HT-29 (cell line): ENCODE results near the gene SNX27. TPM values are rescaled to one million over a fixed set of nuclear protein-coding genes. Genes with fewer than 3 reads are reported as not detected.
"Not testable (repeated sequence)": the region's sequence is repeated elsewhere in the genome, so short reads cannot be mapped to it uniquely, and the experiment has no call there.

Experiments
- DNase-seq: peaks from one replicate; pipeline ENCODE4 v3.0.0-alpha.2; 2015; ENCODE audit warnings: low spot score
- total RNA-seq: library from RNA; depleted of rRNA; stranded (reverse); fragments of >200 nt; shearing (Covaris generic); gene quantifications from 2 replicates; pipeline ENCODE4 v1.2.3, GENCODE V29; 2014

SNX27 gene
- total RNA-seq, 1 experiment from 2014 or later = 13.3 TPM

DNA sequence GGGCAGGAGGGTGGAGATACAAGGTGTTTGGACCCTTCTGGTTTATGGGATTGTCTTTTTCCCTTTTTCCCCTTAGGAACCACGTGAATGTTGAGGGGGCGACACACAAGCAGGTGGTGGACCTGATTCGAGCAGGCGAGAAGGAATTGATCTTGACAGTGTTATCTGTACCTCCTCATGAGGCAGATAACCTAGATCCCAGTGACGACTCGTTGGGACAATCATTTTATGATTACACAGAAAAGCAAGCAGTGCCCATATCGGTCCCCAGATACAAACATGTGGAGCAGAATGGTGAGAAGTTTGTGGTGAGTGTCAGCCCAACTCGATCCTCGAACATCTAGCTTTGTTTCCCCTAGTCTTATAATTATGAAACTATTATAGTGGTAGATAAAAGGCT lies 27.0 kb downstream of the SNX27 start:
- no peak for DNase-seq

DNA sequence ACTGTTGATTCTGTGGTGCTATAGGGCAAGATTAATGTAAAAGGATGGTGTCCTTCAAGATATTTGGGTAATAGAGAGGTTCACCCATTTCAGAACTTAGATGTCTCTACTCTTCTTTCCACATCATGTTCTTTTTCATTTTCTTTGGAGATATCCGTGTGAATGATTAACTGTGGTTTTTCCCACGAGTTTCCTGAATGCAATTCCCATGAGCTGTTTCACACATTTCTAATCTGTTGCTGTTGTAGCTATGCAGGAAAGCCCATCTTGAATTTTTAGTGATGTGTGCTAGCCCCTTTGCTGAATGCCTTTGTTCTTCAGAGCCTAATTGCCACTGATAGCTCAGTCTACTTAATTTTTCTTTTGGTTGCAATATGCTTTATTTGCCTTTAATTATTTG lies 27.6 kb downstream of the SNX27 start:
- no peak for DNase-seq

DNA sequence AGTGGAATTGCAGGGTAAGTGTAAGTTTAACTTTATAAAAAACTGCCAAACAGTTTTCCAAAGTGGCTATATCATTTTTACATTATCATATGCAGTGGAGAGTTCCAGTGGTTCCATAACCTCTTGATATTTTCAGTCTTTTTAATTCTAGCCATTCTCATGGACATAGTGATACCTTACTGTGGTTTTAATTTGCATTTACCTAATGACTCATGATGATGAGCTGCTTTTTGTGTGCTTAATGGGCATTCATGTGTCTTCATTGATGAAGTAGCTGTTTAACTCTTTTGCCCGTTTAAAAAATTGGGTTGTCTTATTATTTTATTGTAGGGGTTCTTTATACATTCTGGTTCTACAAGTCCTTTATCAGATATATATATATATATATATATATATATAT lies 29.4 kb downstream of the SNX27 start:
- DNase-seq = no peak

DNA sequence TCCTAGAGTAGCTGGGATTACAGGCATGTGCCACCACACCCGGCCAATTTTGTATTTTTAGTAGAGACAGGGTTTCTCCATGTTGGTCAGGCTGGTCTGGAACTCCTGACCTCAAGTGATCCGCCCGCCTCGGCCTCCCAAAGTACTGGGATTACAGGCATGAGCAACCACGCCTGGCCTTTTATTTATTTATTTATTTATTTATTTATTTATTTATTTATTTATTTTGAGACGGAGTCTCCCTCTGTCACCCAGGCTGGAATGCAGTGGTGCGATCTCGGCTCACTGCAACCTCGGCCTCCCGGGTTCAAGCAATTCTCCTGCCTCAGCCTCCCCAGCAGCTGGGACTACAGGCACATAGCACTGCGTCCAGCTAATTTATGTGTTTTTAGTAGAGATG lies 31.2 kb downstream of the SNX27 start:
- DNase-seq = not testable (repeated sequence)

DNA sequence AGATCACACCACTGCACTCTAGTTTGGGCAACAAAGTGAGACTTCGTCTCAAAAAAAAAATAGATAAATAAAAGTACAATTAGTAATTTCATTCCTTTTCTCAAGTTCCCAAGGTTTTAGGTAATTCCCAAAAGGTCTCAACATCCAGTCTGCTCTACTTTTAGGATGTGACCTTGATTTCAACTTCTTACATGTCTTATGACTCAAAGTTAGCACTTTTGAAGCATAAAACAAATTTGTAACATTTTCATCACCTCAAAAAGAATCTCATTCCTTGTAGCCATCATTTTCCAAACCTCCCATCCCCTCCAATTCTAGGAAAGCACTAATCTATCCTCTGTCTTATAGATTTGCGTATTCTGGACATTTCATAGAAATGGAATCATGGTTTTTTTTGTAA lies 32.2 kb downstream of the SNX27 start:
- DNase-seq = no peak

DNA sequence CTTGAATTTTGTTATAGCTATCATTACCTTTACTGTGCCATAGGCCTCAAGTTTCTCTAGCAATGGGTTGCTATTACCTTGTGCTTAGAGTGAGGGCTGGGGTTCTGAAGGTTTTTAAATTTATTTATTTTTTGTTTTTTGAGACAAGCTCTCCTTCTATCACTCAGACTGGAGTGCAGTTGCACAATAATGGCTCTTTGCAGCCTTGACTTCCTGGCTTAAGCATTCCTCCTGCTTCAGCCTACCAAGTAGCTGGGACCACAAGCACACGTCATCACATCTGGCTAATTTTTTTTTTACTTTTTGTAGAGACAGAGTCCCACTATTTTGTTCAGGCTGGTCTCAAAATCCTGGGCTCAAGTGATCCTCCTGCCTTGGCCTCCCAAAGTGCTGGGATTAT lies 41.5 kb downstream of the SNX27 start:
- no peak for DNase-seq

DNA sequence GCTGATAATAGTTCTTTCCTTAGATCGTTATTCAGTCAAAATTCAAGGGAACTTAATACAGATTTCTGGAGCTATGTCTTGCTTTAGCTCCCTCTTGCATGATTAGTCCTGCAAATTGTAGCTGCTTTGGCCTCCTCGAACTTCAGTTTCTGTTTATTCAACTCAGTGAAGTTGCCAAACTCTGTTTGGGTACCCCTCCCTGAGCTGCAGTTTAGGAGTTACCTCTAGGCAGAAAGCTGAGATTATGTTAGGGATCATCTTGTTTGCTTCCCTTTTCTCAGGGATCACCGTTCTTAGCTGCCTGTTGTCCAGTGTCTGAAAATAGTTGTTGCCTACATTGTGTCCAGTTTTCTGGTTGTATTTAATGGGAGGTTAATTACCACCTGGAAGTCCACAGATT lies 43.5 kb downstream of the SNX27 start:
- DNase-seq = no peak

DNA sequence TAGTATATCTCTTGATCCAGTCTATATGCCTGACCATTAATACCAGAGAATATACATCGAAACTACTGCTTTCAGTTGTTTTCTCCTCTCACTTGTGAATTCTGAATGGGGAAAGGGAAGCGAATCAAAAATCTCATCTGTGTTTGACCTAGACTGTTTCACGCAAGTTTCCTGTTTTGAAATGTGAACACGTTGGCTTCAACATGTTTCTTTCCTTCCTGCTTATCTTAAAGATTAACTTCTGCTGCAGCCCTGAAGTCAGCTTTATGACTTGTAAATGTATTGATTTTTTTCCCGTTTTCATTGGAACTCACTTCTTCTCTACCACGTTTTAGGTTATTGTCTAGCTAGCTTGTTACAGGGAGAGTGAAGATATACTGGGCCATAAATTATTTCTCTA lies 49.9 kb downstream of the SNX27 start:
- no peak for DNase-seq

DNA sequence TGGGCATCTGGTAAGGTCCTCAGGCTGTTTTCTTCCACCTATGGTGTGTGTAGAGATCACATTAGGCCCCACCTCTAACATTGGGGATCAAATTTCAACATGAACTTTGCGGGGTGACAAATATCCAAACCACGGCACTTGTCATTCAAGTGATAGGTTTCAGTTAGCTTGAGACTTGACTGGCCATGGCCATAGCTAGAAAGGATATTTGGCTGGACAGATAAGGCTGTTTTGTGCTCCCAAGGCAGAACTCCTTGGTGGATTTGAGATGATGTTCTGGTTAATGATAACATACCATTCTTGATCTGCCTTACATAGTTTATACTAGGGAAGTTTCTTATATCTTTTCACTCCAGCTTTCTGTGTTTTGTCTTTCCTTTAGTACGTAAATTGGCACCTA lies 56.2 kb downstream of the SNX27 start:
- no peak for DNase-seq

DNA sequence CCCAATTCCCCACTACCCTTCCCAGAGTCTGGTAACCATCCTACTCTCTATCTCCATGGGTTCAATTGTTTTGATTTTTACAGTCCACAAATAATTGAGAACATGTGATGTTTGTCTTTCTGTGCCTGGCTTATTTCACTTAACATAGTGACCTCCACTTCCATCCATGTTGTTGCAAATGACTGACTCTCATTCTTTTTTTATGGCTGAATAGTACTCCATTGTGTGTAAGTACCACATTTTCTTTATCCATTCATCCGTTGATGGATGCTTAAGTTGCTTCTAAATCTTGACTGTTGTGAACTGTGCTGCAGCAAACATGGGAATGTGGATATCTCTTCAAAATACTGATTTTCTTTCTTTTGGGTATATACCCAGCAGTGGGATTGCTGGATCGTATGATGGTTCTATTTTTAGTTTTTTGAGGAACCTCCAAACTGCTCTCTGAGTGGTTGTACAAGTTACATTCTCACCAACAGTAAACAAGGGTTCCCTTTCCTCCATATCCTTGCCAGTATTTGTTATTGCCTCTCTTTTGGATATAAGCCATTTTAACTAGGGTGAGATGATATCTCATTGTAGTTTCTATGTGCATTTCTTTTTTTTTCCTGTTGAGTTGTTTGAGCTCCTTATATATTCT lies 58.3 kb downstream of the SNX27 start:
- not testable (repeated sequence) for DNase-seq

DNA sequence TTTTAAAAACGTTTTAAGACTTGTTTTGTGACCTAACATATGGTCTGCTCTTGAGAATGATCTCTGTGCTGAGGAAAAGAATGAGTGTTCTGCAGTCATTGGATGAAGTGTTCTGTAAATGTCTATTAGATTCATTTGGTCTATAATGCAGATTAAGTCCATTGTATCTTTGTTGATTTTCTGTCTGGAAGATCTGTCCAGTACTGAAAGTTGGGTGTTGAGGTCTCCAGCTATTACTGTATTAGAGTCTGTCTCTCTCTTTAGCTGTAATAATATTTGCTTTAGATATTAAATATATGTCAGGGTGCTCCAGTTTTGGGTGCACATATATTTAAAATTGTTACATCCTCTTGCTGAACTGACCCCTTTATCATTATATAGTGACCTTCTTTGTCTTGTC lies 61.6 kb downstream of the SNX27 start:
- no peak for DNase-seq

DNA sequence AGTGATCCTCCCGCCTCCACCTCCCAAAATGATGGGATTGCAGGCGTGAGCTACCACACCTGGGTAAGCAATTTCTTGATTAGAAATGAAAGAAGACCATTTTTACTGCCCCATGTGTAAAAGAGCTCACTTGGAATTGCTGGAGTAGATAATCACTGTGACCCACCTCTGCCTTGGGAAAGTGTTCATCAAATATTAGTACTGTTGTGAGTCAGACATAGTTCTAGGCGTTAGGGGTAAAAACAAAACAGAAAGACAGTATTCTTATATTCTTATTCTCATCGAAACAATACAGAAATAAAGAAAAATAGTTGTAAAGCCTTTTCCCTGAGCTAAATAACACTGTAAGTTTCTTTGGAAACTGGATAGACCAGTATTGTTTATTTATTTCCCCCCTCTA lies 68.5 kb downstream of the SNX27 start:
- no peak for DNase-seq

DNA sequence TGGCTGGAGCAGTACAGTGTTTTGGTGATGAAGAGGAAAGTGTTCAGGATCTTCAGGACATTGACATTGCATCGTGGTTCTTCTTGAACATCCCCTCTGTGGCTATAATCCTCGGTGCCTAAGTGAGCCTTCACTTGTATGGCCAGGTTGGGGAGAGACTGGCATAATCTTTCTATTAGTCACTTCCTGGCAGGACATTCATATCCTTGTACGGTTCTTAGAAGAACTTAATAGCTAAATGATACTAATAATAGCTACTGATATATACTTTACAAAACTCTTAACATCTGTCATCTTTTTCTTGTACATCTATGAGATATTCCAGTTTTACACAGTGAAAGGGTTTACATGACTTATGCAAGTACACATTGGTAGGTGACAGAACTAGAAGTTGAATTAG lies 69.0 kb downstream of the SNX27 start:
- DNase-seq = peak; percentile 88

DNA sequence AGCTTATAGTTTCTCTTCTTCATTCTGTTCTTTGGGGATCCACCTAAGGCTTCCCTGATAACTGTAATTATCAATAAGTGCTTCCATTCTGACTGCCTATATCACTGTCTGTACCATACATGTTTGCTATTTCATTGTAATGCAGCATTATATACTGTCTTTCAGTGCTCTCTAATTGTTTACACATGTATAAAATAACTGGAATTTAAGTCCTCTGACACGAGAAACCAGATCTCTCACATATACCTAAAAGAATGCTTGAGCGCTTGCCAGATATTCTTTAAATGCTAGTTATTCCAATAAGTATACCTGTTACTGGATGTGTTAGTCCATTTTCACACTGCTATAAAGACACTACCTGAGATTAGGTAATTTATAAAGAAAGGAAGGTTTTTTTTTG lies 70.1 kb downstream of the SNX27 start:
- DNase-seq = no peak

DNA sequence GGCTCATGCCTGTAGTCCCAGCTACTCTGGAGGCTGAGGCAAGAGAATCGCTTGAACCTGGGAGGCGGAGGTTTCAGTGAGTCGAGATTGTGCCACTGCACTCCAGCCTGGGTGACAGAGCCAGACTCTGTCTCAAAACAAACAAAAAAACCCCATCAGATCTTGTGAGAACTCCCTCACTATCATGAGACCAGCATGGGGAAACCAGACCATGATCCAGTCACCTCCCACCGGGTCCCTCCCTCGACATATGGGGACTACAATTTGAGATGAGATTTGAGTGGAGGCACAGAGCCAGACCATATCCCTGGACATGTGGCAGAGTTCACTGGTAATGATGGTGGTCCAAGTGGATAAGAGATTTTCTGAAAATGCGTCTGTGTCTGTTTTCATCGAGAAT lies 71.1 kb downstream of the SNX27 start:
- not testable (repeated sequence) for DNase-seq

DNA sequence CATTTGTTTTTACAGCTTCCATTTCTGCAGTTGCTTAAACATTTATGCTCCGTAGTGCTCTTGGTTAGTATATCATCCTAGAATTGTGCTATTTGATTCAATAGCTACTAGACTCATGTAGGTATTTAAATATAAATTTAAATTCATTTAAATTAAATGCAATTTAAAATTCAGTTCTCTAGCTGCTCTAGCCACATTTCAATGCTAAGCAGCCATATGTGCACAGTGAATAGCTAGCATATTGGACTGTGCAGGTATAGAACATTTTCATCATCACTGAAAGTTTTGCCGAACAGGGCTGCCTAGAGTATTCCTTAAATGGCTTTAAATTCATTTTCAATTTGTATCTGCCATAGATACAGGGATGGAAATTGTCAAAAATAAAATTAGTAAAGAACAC lies 72.3 kb downstream of the SNX27 start:
- DNase-seq = no peak

DNA sequence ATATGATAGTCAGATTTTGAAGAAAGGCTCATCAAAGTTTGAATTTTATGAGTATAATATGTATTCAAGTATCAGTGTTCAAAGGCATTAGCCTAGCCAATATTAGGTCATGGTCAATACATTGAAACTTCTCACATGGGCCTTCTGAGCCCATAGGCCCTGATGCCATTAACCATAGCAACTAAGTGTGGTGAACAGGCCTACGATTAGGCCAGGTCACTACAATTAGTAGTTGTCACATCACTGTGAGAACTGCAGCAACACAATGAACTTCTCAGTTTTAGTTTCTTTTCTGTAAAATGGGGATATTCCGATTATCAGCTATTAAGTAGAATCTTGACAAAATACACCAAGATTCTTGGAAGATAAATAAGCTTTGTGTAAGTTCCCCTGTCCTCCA lies 74.7 kb downstream of the SNX27 start:
- no peak for DNase-seq

DNA sequence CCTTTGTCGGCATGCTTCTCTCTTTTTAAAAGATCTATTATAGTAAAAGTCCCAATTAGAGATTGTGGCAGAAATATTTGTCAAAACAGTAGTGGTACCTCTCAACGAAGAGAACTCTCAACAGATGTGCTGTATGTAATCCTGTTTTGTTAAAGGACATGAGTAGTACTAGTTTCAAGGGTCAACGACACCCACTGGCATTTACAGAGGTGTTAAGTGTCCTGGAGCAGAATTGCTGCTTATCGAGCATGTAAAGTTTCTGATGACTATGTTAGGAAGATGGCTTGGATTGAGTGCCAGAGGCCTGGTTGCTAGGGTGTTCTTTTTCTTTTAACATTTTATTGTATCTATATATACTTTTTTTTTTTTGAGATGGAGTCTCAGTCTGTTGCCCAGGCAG lies 77.6 kb downstream of the SNX27 start:
- DNase-seq = no peak

DNA sequence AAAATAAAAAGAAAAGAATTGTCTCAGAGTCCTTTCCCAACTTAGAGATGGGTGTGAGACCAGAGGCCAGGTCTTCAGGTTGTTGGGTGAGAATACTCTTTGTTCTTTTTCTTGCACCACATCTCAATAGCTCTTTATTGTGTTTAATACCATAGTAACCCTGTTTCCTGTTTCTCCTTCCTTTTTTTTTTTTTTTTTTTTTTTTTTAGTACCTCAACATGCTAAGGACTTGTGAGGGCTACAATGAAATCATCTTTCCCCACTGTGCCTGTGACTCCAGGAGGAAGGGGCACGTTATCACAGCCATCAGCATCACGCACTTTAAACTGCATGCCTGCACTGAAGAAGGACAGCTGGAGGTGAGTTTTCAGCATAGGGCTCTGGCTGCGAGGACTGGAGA lies 80.4 kb downstream of the SNX27 start:
- no peak for DNase-seq

DNA sequence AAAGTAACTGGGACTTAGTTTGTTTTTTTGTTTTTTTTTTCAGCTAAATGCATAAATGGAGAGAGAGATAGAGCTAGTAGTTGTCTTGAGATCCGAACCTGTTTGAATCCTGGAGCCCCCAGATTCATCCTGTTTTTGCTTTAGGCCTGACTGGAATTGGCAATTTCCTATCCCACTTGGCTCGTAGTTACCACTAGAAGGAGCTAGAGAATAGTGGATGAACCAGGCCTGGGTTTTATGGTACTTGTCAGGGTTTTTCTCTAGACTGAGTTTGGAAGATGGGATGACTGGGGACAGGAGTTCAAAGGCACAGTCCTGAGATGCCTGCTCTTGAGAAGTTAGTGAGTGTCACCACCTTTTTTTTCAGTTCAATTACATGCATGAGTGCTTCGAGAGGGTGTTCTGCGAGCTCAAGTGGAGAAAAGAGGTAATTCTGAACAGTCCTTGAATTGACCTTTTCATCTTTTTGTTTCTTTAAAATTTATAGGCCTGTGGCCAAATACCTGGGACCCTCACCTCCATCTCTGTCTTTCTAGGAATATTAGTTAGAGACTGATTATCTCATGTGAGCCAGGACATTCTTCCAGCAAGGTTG lies 81.3 kb downstream of the SNX27 start:
- DNase-seq = peak; percentile 70

DNA sequence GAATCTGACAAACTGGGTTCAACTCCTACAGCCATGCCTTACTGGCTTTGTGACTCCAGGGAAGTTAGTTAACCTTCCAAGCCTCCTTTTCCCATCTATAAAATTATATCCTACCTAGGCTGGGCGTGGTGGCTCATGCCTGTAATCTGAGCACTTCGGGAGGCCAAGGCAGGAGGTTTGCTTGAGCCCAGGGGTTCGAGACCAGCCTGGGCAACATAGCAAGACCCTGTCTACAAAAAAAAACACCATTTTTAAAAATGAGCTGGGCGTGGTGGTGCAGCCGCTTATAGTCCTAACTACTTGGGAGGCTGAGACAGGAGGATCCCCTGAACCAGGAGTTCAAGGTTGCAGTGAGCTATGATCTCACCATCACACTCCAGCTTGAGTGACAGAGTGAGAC lies 89.7 kb downstream of the SNX27 start:
- no peak for DNase-seq

DNA sequence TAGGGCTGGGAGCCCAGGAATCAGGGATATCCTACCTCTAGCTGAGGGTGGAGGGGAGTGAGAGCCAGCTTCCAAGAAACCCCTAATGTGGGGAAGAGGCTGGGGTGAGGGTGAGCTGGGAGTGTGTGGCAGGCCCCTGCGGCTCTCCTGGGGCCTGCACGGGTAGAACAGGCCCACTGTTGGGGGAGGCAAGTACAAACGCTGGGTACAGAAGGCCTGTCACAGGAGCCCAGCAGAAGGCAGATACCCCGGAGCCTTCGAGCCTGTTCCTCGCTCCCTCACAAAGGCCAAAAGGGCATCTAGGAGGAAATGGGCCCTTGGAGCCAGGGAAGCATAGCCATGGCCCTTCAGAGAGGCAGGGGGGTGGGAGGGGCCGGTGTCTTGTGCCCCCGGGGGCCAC lies 91.1 kb downstream of the SNX27 start:
- DNase-seq = no peak

DNA sequence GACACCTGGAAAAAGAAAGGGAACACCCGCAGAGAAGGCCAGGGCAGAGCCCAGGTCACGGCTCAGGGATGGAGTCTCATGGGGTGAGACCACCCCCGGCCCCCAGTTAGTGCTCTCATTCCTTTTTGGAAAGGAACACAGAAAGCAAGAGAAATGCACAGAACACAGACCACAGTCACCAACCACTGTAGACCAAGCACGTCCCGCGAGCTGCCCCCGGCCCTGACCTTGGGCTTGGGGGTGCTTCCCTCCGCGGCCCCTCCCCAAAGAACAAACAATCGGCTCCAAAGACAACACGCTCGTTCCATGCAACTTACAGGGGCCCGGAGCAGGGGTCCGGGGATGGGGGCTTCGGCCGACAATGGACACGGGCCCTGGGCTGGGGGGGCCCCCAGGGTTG lies 92.0 kb downstream of the SNX27 start:
- no peak for DNase-seq

DNA sequence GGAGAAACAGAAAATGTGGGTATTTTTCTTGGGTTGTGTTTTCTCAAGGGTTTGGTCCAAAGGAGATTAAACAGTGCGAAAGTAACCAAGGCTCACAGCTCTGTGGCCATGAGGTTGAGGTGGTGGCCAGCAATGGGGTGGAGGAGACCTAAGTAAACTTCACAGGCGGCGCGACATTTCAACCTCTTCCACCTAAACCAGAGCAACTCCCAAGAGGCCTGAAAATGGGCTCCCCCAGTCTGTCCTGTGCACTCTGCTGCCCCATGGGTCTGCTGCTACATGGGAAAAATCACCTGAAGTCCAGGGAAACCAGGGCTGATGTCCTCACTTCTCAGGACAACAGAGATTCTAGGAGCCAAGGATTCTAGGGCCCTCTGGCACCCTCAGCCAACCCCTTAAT lies 92.4 kb downstream of the SNX27 start:
- DNase-seq = no peak
